Epithelial cell of alveolus of lung (primary cell): Measurements from ENCODE around the gene PCK2. TPM values are rescaled to one million over a fixed set of nuclear protein-coding genes. Genes with fewer than 3 reads are reported as not detected.

Experiments
- total RNA-seq: library from RNA; depleted of rRNA; stranded (reverse); fragments of >200 nt; gene quantifications from 2 replicates; pipeline ENCODE4 v1.2.1, GENCODE V29; 2015

Gene PCK2
- 19.4 and 71.2 TPM in 2 replicates for total RNA-seq

GRCh38 chr14:24093901-24094840 lies at the start of gene PCK2:
PCK2 (plus strand) TSS chr14:24094311; CDS start chr14:24094406, 95 bp downstream.

DNA sequence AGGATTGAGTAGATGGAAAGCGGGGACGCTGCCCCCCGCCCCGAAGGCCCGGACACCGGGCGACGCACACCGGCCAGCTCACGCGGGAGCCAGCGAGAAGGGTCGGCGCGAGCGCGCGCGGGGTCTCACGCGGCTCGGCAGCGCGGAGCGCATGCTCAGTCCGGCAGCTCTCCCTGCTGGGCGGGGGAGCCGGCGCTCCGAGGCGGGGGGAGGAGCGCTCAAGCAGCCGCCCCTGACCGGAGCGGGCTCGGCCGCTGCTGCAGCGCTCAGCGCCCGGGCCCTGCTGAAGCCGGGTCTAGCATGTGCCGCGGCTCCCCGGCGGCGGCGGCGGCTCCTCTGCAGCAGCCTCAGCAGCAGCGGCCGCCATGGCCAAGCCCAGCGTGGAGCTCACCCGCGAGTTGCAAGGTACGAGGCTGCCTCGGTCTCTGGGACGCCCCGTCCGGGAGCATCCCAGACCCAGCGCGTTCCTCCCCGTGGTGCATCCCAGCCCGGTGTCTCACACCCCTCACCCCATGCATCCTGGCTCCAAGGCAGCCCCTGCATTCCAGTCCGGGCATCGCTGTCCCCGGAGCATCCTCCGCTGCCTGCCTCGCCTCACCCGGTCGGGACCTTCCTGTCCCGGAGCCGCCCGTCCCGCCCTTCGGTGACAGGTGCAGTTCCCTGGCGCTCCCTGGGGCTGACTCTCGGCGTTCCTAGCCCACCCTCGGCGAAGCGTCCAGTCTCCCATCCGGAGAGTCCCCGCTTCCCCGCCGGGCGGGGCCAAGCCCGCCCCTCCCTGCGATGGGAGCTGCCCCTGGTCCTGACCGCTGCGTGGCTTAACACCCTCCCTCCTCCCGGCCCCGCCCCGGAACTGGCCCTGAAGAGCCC lies 42.1 kb upstream of the PCK2 start, which contains the start of gene CARMIL3:
Gene CARMIL3 (plus strand): TSS at position 221 of the 867 bp plus-strand sequence. CDS start 145 bp downstream, at position 366.

DNA sequence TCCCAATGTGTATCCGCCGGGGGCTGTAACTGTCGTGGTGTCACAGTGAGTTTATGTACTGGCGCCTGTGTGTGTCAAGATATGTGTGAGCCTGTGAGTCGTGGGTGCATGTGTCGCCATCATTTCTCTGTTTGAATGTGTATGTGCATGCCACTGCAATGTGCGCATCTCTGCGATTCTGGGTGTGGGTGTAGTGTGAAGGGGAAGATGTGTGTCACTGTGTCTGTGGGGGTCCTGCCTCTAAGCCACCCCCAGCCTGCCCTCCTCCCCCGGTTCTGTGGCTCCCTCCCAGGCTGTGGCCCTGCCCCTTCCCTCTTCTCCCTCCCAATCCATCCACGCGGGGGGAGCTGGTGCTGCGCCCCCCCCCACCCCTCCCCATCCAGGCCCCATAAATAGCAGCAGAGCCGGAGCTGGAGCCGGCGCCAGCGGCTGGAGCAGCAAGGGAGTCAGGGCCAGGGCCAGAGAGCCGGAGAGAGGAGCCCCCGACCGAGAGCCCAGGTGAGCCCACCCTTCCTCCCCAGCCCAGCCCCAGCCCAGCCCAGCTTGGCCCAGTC lies 22.9 kb upstream of the PCK2 start, which contains the start of gene CPNE6:
Gene CPNE6 (plus strand): TSS at position 419 of the 554 bp plus-strand sequence. CDS start 1,375 bp downstream, outside the sequence.

GRCh38 chr14:24114532-24115421 lies 20.7 kb downstream of the PCK2 start, which contains the start of the genes DCAF11 and NRL:
DCAF11 (plus strand) TSS chr14:24114777; CDS start chr14:24115595, 818 bp downstream.
NRL (minus strand) TSS chr14:24114949; CDS start chr14:24082848, 32,101 bp downstream.

GRCh38 chr14:24130380-24130716 lies 36.2 kb downstream of the PCK2 start, which contains the start of gene FITM1:
FITM1 (plus strand) TSS chr14:24130659; CDS start chr14:24131564, 905 bp downstream.

GRCh38 chr14:24135834-24136683 lies 41.9 kb downstream of the PCK2 start, which contains the start of gene PSME1:
PSME1 (plus strand) TSS chr14:24136194; CDS start chr14:24136263, 69 bp downstream.

DNA sequence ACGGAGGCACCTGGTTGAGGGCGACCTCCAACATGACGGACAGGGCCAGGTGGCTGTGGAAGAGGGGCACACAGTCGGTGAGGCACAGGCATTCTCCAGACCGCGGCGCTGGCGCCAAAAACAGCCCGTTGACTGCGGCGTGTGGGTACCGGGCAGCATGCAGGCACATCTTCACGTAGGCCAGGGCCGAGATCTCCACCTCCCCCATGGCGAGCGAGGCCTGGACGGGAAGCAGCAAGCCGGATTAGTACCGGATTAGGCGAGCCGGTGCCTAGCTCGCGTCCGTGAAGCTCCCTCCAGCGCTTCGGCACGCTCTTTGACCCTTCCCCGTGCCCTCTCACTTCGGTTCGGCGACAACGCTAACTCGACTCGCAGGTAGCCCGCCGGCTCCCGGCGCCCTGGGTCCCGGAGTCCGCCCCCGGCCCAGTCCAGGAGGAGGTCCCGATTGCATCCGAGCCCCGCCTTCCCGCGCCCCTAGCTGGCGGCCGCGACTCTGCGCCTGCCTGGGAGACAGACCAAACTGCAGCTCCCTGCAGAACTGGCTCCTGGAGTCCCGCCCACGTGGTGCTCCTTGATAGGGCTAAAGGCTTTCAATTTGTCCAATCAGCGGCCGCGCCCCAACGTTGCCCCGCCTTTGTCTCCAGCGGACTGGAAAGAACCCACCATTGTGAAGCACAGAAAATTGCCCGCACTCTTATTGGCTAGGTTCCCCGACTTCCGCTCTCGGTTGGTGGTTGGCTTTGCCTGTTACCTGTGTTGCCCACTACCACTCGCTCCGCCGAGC lies 47.2 kb downstream of the PCK2 start, which contains the start of gene EMC9:
Gene EMC9 (minus strand): TSS at position 495 of the 784 bp plus-strand sequence. CDS start 287 bp downstream, at position 208.

GRCh38 chr14:24146453-24146977 lies 52.4 kb downstream of the PCK2 start, which contains the start of gene PSME2:
PSME2 (minus strand) TSS chr14:24146610; CDS start chr14:24146581, 29 bp downstream.

GRCh38 chr14:24146978-24147760 lies 53.1 kb downstream of the PCK2 start, which contains the start of gene RNF31:
RNF31 (plus strand) TSS chr14:24147498; CDS start chr14:24147699, 201 bp downstream.

Other genes with a start within 250 kb of the PCK2 start
- gene DHRS4, start 140.5 kb upstream of the PCK2 start, total RNA-seq: 41.5 and 50.0 TPM in 2 replicates
- 10.7 and 14.2 TPM in 2 replicates for gene DHRS4L2, start 105.4 kb upstream of the PCK2 start, total RNA-seq
- gene CARMIL3, start 42.3 kb upstream of the PCK2 start, total RNA-seq: 0.64 TPM in 1 of 2 replicates, not detected in the other
- not detected in 2 replicates for gene CPNE6, start 22.7 kb upstream of the PCK2 start, total RNA-seq
- 21.0 and 34.9 TPM in 2 replicates for gene DCAF11, start 20.5 kb downstream of the PCK2 start, total RNA-seq
- 1.0 and 3.0 TPM in 2 replicates for gene NRL, start 20.6 kb downstream of the PCK2 start, total RNA-seq
- gene FITM1, start 36.3 kb downstream of the PCK2 start, total RNA-seq: 0.80 TPM in 1 of 2 replicates, not detected in the other
- gene PSME1, start 41.9 kb downstream of the PCK2 start, total RNA-seq: 145 and 188 TPM in 2 replicates
- 25.0 and 26.4 TPM in 2 replicates for gene EMC9, start 47.3 kb downstream of the PCK2 start, total RNA-seq
- gene PSME2, start 52.3 kb downstream of the PCK2 start, total RNA-seq: 28.7 and 159 TPM in 2 replicates
- 37.0 and 77.7 TPM in 2 replicates for gene RNF31, start 53.2 kb downstream of the PCK2 start, total RNA-seq
- gene IRF9, start 67.0 kb downstream of the PCK2 start, total RNA-seq: 44.6 and 54.7 TPM in 2 replicates
- 2.2 and 28.7 TPM in 2 replicates for gene REC8, start 77.8 kb downstream of the PCK2 start, total RNA-seq
- 24.0 and 41.4 TPM in 2 replicates for gene IPO4, start 94.5 kb downstream of the PCK2 start, total RNA-seq
- gene TM9SF1, start 101.1 kb downstream of the PCK2 start, total RNA-seq: 67.5 and 79.2 TPM in 2 replicates
- gene TSSK4, start 111.4 kb downstream of the PCK2 start, total RNA-seq: 0.13 TPM in 1 of 2 replicates, not detected in the other
- 37.2 and 42.5 TPM in 2 replicates for gene CHMP4A, start 119.2 kb downstream of the PCK2 start, total RNA-seq
- 18.0 and 22.0 TPM in 2 replicates for gene MDP1, start 121.8 kb downstream of the PCK2 start, total RNA-seq
- 189 and 190 TPM in 2 replicates for gene NEDD8, start 138.1 kb downstream of the PCK2 start, total RNA-seq
- gene GMPR2, start 138.6 kb downstream of the PCK2 start, total RNA-seq: 60.1 and 72.7 TPM in 2 replicates
- 47.3 and 57.3 TPM in 2 replicates for gene TINF2, start 148.3 kb downstream of the PCK2 start, total RNA-seq
- gene TGM1, start 168.9 kb downstream of the PCK2 start, total RNA-seq: 0.52 and 1.8 TPM in 2 replicates
- 19.6 and 28.6 TPM in 2 replicates for gene RABGGTA, start 177.3 kb downstream of the PCK2 start, total RNA-seq
- gene DHRS1, start 205.5 kb downstream of the PCK2 start, total RNA-seq: 17.3 and 21.1 TPM in 2 replicates
- gene NOP9, start 205.5 kb downstream of the PCK2 start, total RNA-seq: 18.2 and 18.6 TPM in 2 replicates
- 0.16 and 1.9 TPM in 2 replicates for gene CIDEB, start 213.7 kb downstream of the PCK2 start, total RNA-seq
- gene LTB4R2, start 215.8 kb downstream of the PCK2 start, total RNA-seq: 1.2 and 2.3 TPM in 2 replicates
- gene LTB4R, start 217.2 kb downstream of the PCK2 start, total RNA-seq: 0.91 and 2.1 TPM in 2 replicates
- 0.39 and 0.88 TPM in 2 replicates for gene ADCY4, start 240.8 kb downstream of the PCK2 start, total RNA-seq
- gene RIPK3, start 245.7 kb downstream of the PCK2 start, total RNA-seq: 0.65 TPM in 1 of 2 replicates, not detected in the other